ENCODE data around the gene VLDLR.
"Not testable (repeated sequence)": the region's sequence is repeated elsewhere in the genome, so short reads cannot be mapped to it uniquely, and the experiment has no call there.

Gene VLDLR

GRCh38 chr9:2693056-2693455 lies 71.5 kb downstream of the VLDLR start:
- DNase-seq (ENCODE audit: insufficient read length, low spot score) (no peak), FAIRE-seq (no peak)
- TF ChIP-seq POU2F2 (IDR thresholded peaks at IDR 0.05; ENCODE audit: low read depth, low read length) = no peak
- TF ChIP-seq POLR2A (IDR thresholded peaks at IDR 0.05; ENCODE audit: low read depth, low read length) = no peak
- no peak for TF ChIP-seq SPI1 (IDR thresholded peaks at IDR 0.05; ENCODE audit: low read depth, low read length)
- TF ChIP-seq PAX5 (IDR thresholded peaks at IDR 0.05; ENCODE audit: insufficient read depth, low read length, severe bottlenecking) = no peak
- no peak for TF ChIP-seq POLR2AphosphoS5 (IDR thresholded peaks at IDR 0.05; ENCODE audit: low read depth, low read length)
- TF ChIP-seq TAF1 (IDR thresholded peaks at IDR 0.05; ENCODE audit: low read depth, low read length) = no peak

GRCh38 chr9:2697492-2697891 lies 75.9 kb downstream of the VLDLR start:
- FAIRE-seq (peak; percentile 93), DNase-seq (ENCODE audit: insufficient read length, low spot score) (peak; percentile 14)
- TF ChIP-seq POLR2AphosphoS5 (IDR thresholded peaks at IDR 0.05; ENCODE audit: low read depth, low read length) (no peak), POLR2A (IDR thresholded peaks at IDR 0.05; ENCODE audit: low read depth, low read length) (no peak), POU2F2 (IDR thresholded peaks at IDR 0.05; ENCODE audit: low read depth, low read length) (peak; percentile 74; the same call in 1 of the 2 replicates), PAX5 (IDR thresholded peaks at IDR 0.05; ENCODE audit: insufficient read depth, low read length, severe bottlenecking) (no peak), TAF1 (IDR thresholded peaks at IDR 0.05; ENCODE audit: low read depth, low read length) (no peak), SPI1 (IDR thresholded peaks at IDR 0.05; ENCODE audit: low read depth, low read length) (peak; percentile 86)

- FAIRE-seq = no peak
Measured at GRCh38 chr9:2700398-2700797, 78.8 kb downstream of the VLDLR start.

GRCh38 chr9:2700909-2701550 lies 79.4 kb downstream of the VLDLR start:
- FAIRE-seq (no peak), DNase-seq (ENCODE audit: insufficient read length, low spot score) (no peak)
- TF ChIP-seq SPI1 (IDR thresholded peaks at IDR 0.05; ENCODE audit: low read depth, low read length) = no peak
- TF ChIP-seq POU2F2 (IDR thresholded peaks at IDR 0.05; ENCODE audit: low read depth, low read length) = no peak
- no peak for TF ChIP-seq TAF1 (IDR thresholded peaks at IDR 0.05; ENCODE audit: low read depth, low read length)
- no peak for TF ChIP-seq POLR2AphosphoS5 (IDR thresholded peaks at IDR 0.05; ENCODE audit: low read depth, low read length)
- no peak for TF ChIP-seq PAX5 (IDR thresholded peaks at IDR 0.05; ENCODE audit: insufficient read depth, low read length, severe bottlenecking)
- no peak for TF ChIP-seq POLR2A (IDR thresholded peaks at IDR 0.05; ENCODE audit: low read depth, low read length)

More at GRCh38 chr9:2700398-2700797, 78.8 kb downstream of the VLDLR start:
- TF ChIP-seq SPI1 (IDR thresholded peaks at IDR 0.05; ENCODE audit: low read depth, low read length) (no peak), POLR2A (IDR thresholded peaks at IDR 0.05; ENCODE audit: low read depth, low read length) (no peak), TAF1 (IDR thresholded peaks at IDR 0.05; ENCODE audit: low read depth, low read length) (no peak)
- DNase-seq (ENCODE audit: insufficient read length, low spot score) = no peak

- DNase-seq (ENCODE audit: insufficient read length, low spot score) (no peak), FAIRE-seq (no peak)
- TF ChIP-seq POLR2A (IDR thresholded peaks at IDR 0.05; ENCODE audit: low read depth, low read length) (no peak), TAF1 (IDR thresholded peaks at IDR 0.05; ENCODE audit: low read depth, low read length) (no peak), PAX5 (IDR thresholded peaks at IDR 0.05; ENCODE audit: insufficient read depth, low read length, severe bottlenecking) (no peak), SPI1 (IDR thresholded peaks at IDR 0.05; ENCODE audit: low read depth, low read length) (no peak), POLR2AphosphoS5 (IDR thresholded peaks at IDR 0.05; ENCODE audit: low read depth, low read length) (no peak), POU2F2 (IDR thresholded peaks at IDR 0.05; ENCODE audit: low read depth, low read length) (no peak)
Measured at GRCh38 chr9:2704504-2704903, 82.9 kb downstream of the VLDLR start.

- DNase-seq (ENCODE audit: insufficient read length, low spot score); FAIRE-seq: not testable (repeated sequence)
Measured at GRCh38 chr9:2707256-2707655, 85.7 kb downstream of the VLDLR start.

All from GM12891 (cell line).